ENCODE results near the gene FUT3. TPM values are rescaled to one million over a fixed set of nuclear protein-coding genes. Genes with fewer than 3 reads are reported as not detected.

FUT3 gene
- total and polyA plus RNA-seq, 2 of the 4 experiments (the other 2 are of a cell fraction), result not detected

- Histone ChIP-seq H2AK5ac (ENCODE audit: low read depth, low read length) (no peak overlapping the region), H2BK5ac (ENCODE audit: low read depth, low read length, poor library complexity, severe bottlenecking) (no peak overlapping the region), H3K9me3 (ENCODE audit: control insufficient read depth, insufficient read depth, low read length) (no peaks in the 10 kb centered on the region), H4K91ac (ENCODE audit: insufficient read depth, low read depth, low read length) (no peak overlapping the region), H3K4me2 (ENCODE audit: low read depth, low read length) (no peak overlapping the region), H3K18ac (ENCODE audit: low read depth, low read length) (no peak overlapping the region), H2BK15ac (ENCODE audit: low read depth, low read length) (no peak overlapping the region), H2BK120ac (ENCODE audit: low read depth, low read length) (no peak overlapping the region), H3K4ac (ENCODE audit: low read depth, low read length) (no peak overlapping the region), H3K27ac (ENCODE audit: insufficient read depth, low read length) (no peak overlapping the region), H4K5ac (ENCODE audit: low read depth, low read length) (no peak overlapping the region), H3K4me1 (ENCODE audit: control insufficient read depth, insufficient read depth, low read length) (peaks cover 9% of the 10 kb centered on the region), H2BK20ac (ENCODE audit: low read depth, low read length) (no peak overlapping the region), H3K14ac (replicated peaks; ENCODE audit: low read depth, low read length) (no peak overlapping the region), H3K9ac (ENCODE audit: low read depth, low read length) (no peak overlapping the region), H3K79me1 (ENCODE audit: low read depth in 1 of 2, low read length in 2 of 2) (peaks cover 0 to 5% of the 10 kb centered on the region in 2 experiments; a peak in 2 of 4 replicates), H3K9me1 (ENCODE audit: insufficient read depth, low read length) (peaks cover 4% of the 10 kb centered on the region; the same call in 1 of the 2 replicates), H2AFZ (replicated peaks; ENCODE audit: low read length, poor library complexity) (no peak overlapping the region), H3K56ac (ENCODE audit: extremely low read depth, insufficient read depth, low read length) (no peak overlapping the region), H3K23ac (ENCODE audit: low read depth, low read length) (no peak overlapping the region), H2AK9ac (replicated peaks; ENCODE audit: low read depth, low read length, poor library complexity) (no peak overlapping the region), H3K27me3 (ENCODE audit: control insufficient read depth, insufficient read depth, low read length) (no peaks in the 10 kb centered on the region), H3K36me3 (ENCODE audit: control insufficient read depth, insufficient read depth, low read length) (no peaks in the 10 kb centered on the region), H4K8ac (ENCODE audit: low read depth in 2 of 2, low read length in 2 of 2) (no peak overlapping the region), H3K4me3 (ENCODE audit: insufficient read depth, low read depth, low read length) (no peak overlapping the region), H4K20me1 (ENCODE audit: insufficient read depth, low read length) (no peaks in the 10 kb centered on the region; the same call in 1 of the 2 replicates)
- ChIA-PET CTCF (interaction anchor here (2.2 kb wide), 1 partner anchor 19 kb away, joined by 7 read pairs; the partner anchor contains the start of gene NRTN), POLR2A (ENCODE audit: unreplicated experiment) (no interaction called here)
- TF ChIP-seq SMC3 (IDR thresholded peaks at IDR 0.05; ENCODE audit: low read depth, low read length) (no peak), CTCF (conservative IDR thresholded peaks at IDR 0.05; ENCODE audit: low read depth, low read length) (0 out of 2 replicates have a peak, but pooled peaks have one; percentile 10), MXI1 (IDR thresholded peaks at IDR 0.05; ENCODE audit: borderline replicate concordance, low read depth, low read length) (no peak), BHLHE40 (IDR thresholded peaks at IDR 0.05; ENCODE audit: low read depth, low read length) (no peak), USF2 (IDR thresholded peaks at IDR 0.05; ENCODE audit: low read depth, low read length) (no peak), CEBPB (IDR thresholded peaks at IDR 0.05; ENCODE audit: low read depth, low read length) (no peak), FOS (IDR thresholded peaks at IDR 0.05; ENCODE audit: low read depth, low read length) (no peak), RAD21 (IDR thresholded peaks at IDR 0.05; ENCODE audit: low read length) (no peak; the same call in 1 of the 2 replicates)
- no TSS peak for BruUV-seq (replicated peaks)
- DNase-seq (no peak), ATAC-seq (ENCODE audit: low read depth) (no peak)
- WGBS, 2 experiments (ENCODE audit: extremely low coverage in 2 of 2, insufficient read length in 1 of 2), result 90% methylated on average over 19 of the region's 30 CpGs; no CpG with 5 or more reads in 1 of the 2 experiments
- dilution Hi-C loops (cut with HindIII; ENCODE audit: low sequenced_read_pairs, unreplicated experiment) (no loop called here), in situ Hi-C loops (cut with MboI; ENCODE audit: low sequenced_read_pairs) (no loop called here), intact Hi-C loops (cut with micrococcal nuclease) (no loop called here)
Observed at GRCh38 chr19:5823579-5824281, 27.5 kb downstream of the FUT3 start.
